Fibroblast of pulmonary artery (primary cell): ENCODE data around the gene ARHGAP15.

Source experiments
- DNase-seq: peaks from one replicate; pipeline ENCODE4 v3.0.0-alpha.2; 2010; ENCODE audit warnings: low read depth
- H3K4me3 ChIP-seq: replicated peaks from 2 replicates; pipeline ENCODE4 v1.5.1; 2011; ENCODE audit warnings: low read depth, mild to moderate bottlenecking, control low read depth, low read length, moderate library complexity
- TF ChIP-seq, protein P1 (sequence below): IDR thresholded peaks from 2 replicates; pipeline ENCODE4 v1.5.1; 2011; ENCODE audit warnings: mild to moderate bottlenecking, control low read depth, low read length, inconsistent platforms; ENCODE audit errors: missing control alignments

Gene ARHGAP15

DNA sequence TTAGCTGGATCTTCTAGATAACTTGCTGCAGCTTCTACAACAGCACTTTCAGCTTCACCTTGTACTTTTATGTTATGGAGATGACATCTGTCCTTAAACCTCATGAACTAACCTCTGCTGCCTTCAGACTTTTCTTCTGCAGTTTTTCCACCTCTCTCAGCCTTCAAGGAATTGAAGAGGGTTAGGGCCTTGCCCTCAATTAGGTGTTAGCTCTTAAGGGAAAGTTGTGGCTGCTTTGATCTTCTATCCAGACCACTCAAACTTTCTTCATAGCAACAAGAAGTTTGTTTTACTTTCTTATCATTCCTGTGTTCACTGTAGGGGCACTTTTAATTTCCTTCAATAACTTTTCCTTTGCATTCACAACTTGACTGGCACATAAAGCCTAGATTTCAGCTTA, 52.3 kb downstream of the ARHGAP15 start:
- no peak overlapping the region for H3K4me3 ChIP-seq
- DNase-seq: no peak
- TF ChIP-seq, protein P1, sequence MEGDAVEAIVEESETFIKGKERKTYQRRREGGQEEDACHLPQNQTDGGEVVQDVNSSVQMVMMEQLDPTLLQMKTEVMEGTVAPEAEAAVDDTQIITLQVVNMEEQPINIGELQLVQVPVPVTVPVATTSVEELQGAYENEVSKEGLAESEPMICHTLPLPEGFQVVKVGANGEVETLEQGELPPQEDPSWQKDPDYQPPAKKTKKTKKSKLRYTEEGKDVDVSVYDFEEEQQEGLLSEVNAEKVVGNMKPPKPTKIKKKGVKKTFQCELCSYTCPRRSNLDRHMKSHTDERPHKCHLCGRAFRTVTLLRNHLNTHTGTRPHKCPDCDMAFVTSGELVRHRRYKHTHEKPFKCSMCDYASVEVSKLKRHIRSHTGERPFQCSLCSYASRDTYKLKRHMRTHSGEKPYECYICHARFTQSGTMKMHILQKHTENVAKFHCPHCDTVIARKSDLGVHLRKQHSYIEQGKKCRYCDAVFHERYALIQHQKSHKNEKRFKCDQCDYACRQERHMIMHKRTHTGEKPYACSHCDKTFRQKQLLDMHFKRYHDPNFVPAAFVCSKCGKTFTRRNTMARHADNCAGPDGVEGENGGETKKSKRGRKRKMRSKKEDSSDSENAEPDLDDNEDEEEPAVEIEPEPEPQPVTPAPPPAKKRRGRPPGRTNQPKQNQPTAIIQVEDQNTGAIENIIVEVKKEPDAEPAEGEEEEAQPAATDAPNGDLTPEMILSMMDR: no peak

DNA sequence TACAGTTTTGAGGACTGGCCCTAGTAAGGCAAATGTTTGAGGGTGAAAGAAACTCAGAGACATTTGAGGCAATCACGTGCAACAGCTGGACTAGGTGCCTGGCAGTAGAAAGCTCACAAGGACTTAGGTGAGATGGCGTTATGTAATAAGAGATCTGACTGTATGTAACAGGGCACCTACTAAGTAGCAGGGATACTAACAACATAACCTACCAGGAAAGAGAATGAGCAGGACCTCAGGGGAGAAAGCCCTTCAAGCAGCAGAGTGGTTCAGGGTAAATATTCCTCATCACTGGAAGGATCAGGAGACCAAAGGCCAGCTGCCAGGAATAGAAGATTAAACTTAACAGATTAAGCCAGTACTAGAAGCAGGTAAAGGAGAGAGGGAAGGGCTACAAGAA, 53.4 kb downstream of the ARHGAP15 start:
- no peak overlapping the region for H3K4me3 ChIP-seq
- TF ChIP-seq, protein P1: no peak
- DNase-seq: no peak

DNA sequence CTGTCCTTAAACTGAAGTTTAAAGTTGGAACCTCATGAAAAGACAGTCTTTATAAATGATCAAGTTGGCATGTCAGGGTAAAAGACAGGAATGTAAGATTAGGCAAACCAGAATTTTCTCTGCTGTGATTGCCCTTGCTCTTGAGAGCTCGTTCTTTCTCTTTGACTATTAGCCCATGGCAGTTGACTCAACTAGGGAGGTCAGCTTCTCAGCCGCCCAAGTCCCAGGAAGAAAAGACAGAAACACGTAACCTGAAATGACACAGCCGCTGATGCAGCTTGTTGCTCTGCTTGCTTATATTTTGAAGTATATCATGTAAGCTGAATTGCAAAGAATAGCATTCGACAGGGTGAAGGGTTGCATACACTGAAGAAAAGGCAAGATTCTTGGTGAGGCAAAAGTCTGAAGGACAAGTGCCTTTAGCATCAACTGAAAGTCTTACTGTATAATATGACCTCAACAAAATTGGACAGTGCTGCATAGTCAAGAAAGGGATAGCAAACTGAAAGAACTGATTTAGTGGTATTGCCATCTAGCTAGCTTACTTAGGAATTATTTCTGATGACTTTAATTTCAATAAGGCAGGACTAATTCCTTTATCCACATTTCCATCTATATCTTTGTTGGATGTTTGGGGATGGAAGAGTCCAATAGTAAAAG, 54.7 kb downstream of the ARHGAP15 start:
- no peak overlapping the region for H3K4me3 ChIP-seq
- TF ChIP-seq, protein P1: no peak
- no peak for DNase-seq

DNA sequence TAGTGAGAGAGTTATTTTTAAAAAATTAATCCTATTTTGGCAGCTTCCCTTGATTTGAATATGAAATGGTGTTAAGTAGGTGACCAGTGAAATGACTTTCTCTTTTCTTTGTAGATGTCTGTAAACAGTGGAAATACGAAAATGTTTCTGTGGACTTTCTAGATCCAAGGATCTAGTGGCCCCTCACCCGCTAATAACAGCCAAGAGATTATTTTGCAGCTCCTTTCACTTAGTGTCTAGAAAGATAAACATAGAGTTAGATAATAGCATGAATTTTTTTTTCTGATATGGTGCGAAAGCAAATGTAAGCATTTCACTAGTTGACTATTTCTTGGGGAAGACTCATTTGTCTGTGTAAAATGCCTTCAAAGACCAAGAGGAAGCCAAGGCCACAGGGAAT, 57.7 kb downstream of the ARHGAP15 start:
- DNase-seq: no peak
- H3K4me3 ChIP-seq: no peak overlapping the region
- TF ChIP-seq, protein P1: no peak

DNA sequence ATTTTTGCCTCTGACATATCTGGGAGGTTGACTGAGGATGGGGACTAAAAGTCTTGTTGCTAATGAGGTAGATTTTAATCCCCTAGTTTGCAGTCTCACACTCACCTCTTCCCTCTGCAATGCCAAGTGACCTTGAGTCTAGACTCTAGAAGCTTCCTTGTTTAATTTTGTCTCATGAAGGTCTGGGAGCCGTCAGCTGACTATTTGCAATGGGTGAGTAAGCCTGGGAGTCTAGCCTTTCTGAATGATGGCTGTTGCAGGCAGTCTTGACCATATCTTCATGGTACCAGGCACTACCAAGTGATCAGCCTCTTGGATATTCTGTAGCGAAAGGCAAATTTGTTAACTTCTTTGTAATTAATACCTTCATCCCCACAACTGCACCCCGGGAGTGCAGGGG, 61.2 kb downstream of the ARHGAP15 start:
- TF ChIP-seq, protein P1: no peak
- no peak overlapping the region for H3K4me3 ChIP-seq
- no peak for DNase-seq

DNA sequence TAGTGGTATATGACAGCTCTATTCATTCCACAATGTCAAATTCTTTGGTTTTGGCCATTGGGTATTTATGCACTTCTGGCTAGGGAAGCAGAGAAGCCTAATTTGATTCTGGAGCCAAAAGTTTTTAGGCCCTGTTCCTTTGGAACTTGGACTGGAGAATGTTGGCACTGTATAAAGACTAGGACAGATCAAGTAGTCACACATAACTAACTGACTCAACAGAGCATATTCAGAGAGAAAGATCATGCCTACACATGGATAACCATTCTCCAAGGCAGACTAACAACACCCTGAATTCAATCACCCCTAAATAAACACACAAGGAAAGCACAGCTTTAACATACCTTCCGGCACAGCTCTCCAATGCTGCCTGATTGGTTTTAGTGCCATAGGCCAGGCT, 62.9 kb downstream of the ARHGAP15 start:
- no peak overlapping the region for H3K4me3 ChIP-seq
- no peak for DNase-seq
- TF ChIP-seq, protein P1: no peak

DNA sequence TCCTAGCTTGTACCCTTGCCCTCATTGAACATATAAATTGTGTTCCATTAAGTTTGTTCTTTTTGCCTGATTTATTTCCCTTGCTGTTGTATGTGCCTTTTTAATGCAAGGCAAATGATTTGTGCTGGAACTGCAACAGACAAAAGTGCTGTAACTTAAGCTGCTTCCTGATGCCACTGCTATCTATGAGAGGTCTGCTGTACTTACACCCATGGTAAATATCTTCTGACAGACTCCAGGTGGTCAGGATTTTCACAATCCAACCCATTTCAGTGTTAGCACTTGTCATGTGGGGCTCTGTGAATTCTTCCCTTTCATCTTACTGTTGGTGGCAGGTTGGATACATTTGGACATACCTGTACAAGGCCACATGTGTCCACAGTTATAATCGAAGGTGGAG, 63.5 kb downstream of the ARHGAP15 start:
- DNase-seq: no peak
- H3K4me3 ChIP-seq: no peak overlapping the region
- TF ChIP-seq, protein P1: no peak
